OCI-LY1 (cell line): ENCODE measurements around the gene FAM221A.

Experiments used
- EZH2 ChIP-seq: fragments of 200-600 bp; sonication (generic), shearing (Covaris generic); IDR thresholded peaks from 2 replicates; pipeline ENCODE4 v1.8.0; 2017; ENCODE audit warnings: borderline replicate concordance, mixed run types, mild to moderate bottlenecking, antibody characterized with exemption, low read length, moderate library complexity, mixed read lengths
- TF ChIP-seq, protein P1 (sequence below): fragments of 200-600 bp; sonication (generic), shearing (Covaris generic); IDR thresholded peaks from 2 replicates; pipeline ENCODE4 v1.5.1; 2017; ENCODE audit warnings: mild to moderate bottlenecking, antibody characterized with exemption, low read length, moderate library complexity, mixed read lengths

- TF ChIP-seq, protein P1, sequence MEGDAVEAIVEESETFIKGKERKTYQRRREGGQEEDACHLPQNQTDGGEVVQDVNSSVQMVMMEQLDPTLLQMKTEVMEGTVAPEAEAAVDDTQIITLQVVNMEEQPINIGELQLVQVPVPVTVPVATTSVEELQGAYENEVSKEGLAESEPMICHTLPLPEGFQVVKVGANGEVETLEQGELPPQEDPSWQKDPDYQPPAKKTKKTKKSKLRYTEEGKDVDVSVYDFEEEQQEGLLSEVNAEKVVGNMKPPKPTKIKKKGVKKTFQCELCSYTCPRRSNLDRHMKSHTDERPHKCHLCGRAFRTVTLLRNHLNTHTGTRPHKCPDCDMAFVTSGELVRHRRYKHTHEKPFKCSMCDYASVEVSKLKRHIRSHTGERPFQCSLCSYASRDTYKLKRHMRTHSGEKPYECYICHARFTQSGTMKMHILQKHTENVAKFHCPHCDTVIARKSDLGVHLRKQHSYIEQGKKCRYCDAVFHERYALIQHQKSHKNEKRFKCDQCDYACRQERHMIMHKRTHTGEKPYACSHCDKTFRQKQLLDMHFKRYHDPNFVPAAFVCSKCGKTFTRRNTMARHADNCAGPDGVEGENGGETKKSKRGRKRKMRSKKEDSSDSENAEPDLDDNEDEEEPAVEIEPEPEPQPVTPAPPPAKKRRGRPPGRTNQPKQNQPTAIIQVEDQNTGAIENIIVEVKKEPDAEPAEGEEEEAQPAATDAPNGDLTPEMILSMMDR, result peak; percentile 97
- no peak for TF ChIP-seq EZH2
Observed at GRCh38 chr7:23696916-23697441, 17.0 kb downstream of the FAM221A start.
